GM18505 (cell line): ENCODE results near the gene GUSB.
"Not testable (repeated sequence)": the region's sequence is repeated elsewhere in the genome, so short reads cannot be mapped to it uniquely, and the experiment has no call there.

ENCODE experiments used
- ATAC-seq: cut with Tn5 transposase; IDR thresholded peaks from one replicate; pipeline ENCODE4 v1.9.1; 2021; ENCODE audit not compliant: unreplicated experiment
- POLR2A ChIP-seq: IDR thresholded peaks from 4 replicates; pipeline ENCODE4 v1.6.1; 2011; ENCODE audit warnings: borderline replicate concordance; ENCODE audit not compliant: insufficient read depth, insufficient read length; ENCODE audit errors: extremely low read depth

Gene GUSB

DNA sequence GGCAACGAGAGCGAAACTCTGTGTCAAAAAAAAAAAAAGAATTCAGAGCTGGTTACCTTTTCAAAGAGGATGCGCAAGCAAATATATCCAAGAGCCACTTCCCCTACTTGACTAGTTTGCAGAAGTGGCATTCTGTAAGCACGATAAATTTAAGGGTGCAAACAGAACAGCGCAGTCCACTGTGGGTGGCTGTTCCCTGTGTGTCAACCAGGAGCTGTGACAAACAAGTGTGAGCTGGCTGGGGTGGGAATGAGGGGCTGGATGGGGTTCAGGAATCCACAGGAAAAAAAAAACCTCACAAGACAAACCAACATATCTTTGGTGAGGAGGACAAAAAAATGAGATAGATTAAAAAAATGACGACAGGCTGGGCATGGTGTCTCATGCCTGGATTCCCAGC is 15.9 kb downstream of the GUSB start:
- TF ChIP-seq POLR2A: no peak
- no peak for ATAC-seq

DNA sequence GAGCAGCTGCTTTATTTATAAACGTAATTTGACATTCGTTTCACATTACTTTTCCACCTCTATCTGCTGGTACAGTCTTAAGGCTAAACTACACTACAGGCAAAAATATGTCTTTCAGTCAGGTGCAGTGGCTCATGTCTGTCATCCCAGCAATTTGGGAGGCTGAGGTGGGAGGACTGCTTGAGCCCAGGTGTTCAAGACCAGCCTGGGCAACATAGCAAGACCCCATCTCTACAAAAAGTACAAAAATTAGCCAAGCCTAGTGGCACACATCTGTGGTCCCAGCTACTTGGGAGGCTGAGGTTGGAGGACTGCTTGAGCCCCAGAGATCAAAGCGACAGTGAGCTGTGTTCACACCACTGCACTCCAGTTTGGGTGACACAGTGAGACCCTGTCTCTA is 17.3 kb downstream of the GUSB start:
- not testable (repeated sequence) for ATAC-seq

DNA sequence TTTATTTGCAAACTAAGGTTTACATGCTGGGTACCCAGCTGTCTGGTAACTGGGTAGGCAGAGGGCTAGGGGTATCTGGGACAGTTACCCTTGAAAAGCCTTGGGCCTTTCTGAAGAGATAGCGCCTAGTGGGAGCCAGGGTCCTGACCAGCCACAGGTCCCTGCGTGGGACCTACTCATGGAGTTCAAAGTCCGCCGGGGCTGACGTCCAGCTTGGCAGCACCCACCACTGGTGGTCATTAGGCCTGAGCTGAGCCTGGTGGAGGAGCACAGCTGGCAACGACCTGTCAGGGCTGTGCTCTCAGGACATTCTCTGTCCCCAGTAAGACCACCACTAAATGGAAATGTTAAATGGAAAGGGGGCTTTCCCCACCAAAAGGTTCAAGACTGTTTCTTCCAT is 20.0 kb downstream of the GUSB start:
- no peak for ATAC-seq
- no peak for TF ChIP-seq POLR2A

DNA sequence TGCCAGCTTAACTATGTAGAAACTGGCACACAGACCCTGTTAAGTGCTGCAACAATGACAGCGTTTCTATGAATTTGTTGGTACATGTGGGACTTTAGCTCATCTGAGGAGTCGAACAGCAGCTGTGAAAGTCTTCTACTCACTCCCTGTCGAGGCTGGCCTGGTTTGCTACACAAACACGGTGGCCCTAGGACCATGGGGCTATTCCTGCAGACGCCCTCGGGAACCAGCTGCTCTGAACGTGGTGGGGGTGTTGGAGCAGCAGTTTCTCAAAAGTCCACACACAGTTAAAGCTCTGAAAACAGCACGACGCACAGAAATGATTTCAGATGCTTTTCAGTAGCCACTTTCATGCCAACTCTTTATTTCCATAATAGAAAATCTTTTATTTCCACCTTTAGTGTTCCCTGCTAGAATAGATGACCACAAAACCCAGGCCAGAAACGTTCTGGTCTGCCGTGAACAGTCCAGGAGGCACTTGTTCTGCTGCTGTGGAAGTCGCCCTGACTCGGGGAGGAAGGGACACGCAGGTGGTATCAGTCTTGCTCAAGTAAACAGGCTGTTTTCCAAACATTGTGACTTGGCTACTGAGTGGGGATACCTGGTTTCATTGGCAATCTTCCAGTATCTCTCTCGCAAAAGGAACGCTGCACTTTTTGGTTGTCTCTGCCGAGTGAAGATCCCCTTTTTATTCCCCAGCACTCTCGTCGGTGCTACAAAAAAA is 21.5 kb downstream of the GUSB start:
- ATAC-seq: no peak
- no peak for TF ChIP-seq POLR2A

DNA sequence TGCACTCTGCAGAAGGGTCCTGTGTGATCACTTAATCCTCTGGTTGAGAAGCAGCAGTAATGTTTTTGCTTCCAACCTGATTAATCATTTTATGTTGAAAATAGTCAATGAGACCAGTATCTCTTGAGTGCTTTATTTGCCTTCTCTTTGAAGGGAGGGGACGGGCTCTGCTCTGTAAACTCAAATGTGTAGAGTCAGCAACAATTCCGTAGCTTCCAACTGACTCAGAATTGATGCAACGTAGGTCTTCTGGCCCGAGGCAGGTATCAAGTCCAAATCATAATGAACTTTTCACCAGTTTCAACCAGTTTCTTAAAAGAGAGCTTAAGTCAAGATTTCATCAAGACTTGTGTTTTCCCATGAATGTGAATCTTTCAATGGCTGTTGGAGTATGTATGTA is 26.3 kb downstream of the GUSB start:
- no peak for TF ChIP-seq POLR2A
- ATAC-seq: no peak

DNA sequence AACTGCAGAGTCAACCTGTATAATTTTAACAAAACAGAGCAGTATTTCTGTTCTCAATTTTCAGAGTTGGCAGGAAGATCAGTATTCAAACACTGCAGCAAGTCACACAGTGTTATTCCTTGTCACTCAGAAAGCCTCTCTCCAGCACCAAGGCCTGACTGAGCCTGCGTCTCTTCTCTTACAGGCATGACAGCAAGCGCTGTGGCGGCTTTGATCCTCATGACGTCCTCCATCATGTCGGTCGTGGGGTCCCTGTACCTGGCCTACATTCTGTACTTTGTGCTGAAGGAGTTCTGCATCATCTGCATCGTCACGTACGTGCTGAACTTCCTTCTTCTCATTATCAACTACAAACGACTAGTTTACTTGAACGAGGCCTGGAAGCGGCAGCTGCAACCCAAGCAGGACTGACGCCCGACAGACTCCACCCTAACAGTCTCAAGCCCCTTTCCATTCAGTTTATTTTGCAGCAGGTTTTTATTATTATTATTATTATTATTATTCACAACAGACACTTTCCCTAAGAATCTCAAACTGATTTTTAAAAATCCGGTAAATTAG is 28.0 kb downstream of the GUSB start:
- ATAC-seq: no peak
- TF ChIP-seq POLR2A: no peak

DNA sequence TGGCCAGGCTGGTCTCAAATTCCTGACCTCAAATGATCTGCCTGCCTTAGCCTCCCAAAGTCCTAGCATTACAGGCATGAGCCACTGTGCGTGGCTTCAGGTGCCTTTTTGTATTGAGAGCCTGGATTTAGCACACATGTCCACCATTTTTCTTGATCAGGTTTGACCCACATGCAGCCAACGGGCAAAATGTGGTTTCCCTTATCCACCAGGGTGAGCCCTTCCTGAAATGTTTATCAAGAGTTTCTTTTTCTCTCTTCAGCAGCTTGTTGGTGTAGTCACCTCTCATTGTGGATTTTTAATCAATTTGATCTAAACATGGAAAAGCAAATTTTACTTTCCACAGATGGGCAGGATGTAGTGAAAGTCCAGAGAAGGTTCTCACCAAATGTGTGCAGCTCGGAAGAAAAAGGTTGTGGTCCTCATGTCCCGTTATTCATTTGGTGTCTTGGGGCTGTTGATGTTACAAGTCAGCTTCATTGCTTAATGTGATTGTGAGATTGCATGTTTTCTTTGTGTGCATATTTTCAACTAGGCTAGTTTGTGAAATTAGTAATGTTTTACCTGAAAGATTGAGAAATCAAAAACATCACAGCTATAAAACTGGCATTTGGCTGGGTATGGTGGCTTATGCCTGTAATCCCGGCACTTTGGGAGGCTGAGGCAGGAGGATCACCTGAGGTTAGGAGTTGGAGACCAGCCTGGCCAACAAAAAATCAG is 28.9 kb downstream of the GUSB start:
- ATAC-seq: no peak
- TF ChIP-seq POLR2A: no peak

DNA sequence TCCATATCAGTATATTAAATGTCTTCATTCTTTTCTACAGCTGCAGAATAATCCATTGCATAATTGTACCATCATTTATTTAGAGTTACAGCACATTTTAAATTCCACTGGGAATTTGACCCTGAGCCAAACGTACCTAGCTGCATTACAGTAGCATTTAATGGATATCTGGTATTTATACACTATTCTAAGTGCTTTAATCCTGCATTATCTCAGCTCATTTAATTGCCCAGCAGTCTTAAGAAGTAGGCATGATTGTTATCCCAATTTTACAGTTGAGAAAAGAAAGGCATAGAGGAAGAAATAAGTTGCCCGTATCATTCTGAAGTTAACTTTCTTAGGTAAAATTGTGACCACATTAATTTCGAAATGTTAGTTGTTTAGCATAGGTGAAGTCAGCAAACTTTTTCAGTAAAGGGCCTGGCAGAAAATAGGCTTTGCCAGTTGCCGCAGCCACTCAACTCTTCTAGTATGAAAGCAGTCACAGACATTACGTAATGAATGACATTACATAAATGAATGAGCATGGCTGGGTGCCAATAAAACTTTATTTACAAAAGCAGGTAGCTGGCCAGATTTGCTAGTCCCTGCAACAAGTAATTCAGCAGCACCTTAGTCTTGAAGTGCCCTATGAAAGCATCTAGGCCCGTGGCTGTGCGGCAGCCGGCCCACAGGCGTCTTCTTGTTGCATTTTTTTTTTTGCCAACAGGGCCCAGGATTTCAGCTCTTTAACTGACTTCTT is 30.0 kb downstream of the GUSB start:
- TF ChIP-seq POLR2A: no peak
- no peak for ATAC-seq

DNA sequence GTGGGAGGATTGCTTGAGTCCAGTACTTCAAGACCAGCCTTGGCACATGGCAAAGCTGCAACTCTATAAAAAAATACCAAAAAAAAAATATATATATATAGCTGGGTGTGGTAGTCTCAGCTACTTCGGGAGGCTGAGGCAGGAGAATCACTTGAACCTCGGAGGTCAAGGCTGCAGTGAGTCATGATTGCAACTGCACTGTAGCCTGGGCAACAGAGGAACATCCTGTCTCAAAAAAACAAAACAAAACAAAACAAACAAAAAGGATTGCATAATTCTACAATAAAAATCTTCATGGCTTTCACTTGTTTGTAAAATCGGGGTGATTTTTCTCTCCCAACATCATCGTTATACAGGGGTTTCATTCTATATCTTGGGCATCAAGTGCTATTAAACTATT is 35.1 kb downstream of the GUSB start:
- ATAC-seq: no peak
- no peak for TF ChIP-seq POLR2A

DNA sequence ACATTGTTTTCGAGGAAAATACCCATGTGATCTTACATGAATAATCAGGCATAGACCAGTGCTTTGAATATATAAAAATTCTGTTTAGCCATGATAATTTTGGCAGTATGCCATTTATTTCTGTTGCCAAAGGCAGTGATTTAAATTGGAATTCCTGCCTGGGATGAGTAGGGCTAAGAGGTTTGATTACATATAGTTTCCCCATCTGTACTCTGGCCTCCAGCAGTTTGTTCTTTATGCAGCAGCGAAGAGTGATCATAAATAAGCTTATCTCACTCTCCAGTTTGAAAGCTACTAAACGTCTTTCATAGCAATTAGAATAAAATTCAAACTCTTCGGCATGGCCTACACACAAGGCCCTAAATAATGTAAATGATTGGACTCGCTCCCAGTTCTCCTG is 36.2 kb downstream of the GUSB start:
- ATAC-seq: not testable (repeated sequence)

DNA sequence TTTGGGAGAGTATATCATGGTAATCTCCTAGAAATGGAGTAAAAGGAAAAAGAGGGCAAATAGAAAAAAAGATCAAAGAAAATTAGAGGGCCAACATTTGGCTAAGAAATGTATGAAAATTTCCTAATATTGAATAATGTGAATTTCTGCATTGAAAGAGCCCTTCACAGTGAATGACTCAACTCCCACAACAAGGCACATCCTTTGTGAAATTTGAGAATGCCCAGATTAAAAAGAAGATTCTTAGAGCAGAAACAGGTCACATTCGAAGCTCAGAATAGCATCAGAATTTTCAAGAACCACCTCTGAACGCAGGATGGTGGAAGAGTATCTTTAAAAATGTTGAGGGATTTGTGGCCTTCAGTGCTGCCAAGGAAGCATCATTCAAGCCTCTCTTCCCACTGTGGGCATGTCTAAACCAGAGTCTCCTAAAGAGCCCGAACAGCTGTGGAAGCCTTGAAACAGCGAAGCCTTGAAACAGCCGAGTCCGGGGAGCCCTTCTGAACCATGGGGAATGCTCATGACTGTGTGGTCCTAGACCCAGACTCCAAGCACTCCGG is 43.6 kb downstream of the GUSB start:
- no peak for ATAC-seq
- TF ChIP-seq POLR2A: no peak

DNA sequence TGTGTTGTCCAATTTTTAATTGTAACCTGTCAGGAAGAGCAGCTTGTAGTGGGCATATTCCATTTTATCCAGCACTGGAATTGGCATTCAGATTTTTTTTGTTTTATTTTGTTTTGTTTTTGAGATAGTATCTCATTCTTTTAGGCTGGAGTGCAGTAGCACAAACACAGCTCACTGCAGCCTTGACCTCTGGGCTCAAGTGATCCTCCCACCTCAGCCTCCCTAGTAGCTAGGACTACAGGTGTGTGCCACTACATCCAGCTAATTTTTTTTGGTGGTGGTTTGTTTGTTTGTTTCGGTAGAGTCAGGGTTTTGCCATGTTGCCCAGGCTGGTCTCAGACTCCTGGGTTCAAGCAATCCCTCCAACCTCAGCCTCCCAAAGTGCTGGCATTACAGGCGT is 44.7 kb downstream of the GUSB start:
- TF ChIP-seq POLR2A: no peak
- ATAC-seq: no peak

DNA sequence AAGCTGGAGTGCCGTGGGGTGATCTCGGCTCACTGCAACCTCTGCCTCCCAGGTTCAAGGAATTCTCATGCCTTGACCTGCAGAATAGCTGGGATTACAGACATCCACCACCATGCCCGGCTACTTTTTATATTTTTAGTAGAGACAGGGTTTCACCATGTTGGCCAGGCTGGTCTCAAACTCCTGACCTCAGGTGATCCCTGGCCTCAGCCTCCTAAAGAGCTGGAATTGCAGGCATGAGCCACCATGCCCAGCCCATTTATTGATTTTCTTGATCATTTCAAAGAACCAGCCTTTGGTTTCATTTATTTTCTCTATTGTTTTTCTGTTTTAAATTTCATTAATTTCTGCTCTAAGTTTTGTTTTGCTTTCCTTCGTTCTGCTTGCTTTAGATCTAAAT is 50.3 kb downstream of the GUSB start:
- TF ChIP-seq POLR2A: no peak

More for the DNA sequence above, 50.3 kb downstream of the GUSB start:
- no peak for ATAC-seq
